ENCODE data around the gene ZNF311.

- TF ChIP-seq, protein P1, sequence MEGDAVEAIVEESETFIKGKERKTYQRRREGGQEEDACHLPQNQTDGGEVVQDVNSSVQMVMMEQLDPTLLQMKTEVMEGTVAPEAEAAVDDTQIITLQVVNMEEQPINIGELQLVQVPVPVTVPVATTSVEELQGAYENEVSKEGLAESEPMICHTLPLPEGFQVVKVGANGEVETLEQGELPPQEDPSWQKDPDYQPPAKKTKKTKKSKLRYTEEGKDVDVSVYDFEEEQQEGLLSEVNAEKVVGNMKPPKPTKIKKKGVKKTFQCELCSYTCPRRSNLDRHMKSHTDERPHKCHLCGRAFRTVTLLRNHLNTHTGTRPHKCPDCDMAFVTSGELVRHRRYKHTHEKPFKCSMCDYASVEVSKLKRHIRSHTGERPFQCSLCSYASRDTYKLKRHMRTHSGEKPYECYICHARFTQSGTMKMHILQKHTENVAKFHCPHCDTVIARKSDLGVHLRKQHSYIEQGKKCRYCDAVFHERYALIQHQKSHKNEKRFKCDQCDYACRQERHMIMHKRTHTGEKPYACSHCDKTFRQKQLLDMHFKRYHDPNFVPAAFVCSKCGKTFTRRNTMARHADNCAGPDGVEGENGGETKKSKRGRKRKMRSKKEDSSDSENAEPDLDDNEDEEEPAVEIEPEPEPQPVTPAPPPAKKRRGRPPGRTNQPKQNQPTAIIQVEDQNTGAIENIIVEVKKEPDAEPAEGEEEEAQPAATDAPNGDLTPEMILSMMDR (IDR thresholded peaks at IDR 0.05; ENCODE audit: poor library complexity): no peak
- TF ChIP-seq EZH2 (IDR thresholded peaks at IDR 0.05; ENCODE audit: borderline replicate concordance) (no peak), EZH2phosphoT487 (IDR thresholded peaks at IDR 0.05; ENCODE audit: low read depth, severe bottlenecking, unreplicated experiment) (no peak)
Observed at GRCh38 chr6:28996844-28997510, 8.1 kb downstream of the ZNF311 start.

All from hepatocyte (in vitro differentiated cells).